AG04449 (cell line): ENCODE measurements around the gene SYT15.

ENCODE experiments used
- CTCF ChIA-PET: fragments of 350-600 bp; formaldehyde crosslinking; extraction: SDS; loops from one replicate; lab custom pipeline; 2021; ENCODE audit warnings: antibody characterized with exemption; lab: Yijun Ruan, JAX
- POLR2A ChIA-PET: fragments of 400-600, 350-600 bp; formaldehyde crosslinking; extraction: SDS; loops from one replicate; lab custom pipeline; 2020; ENCODE audit warnings: antibody characterized with exemption, inconsistent platforms; lab: Yijun Ruan, JAX
- DNase-seq: peaks from one replicate; pipeline ENCODE4 v3.0.0-alpha.2; 2010; ENCODE audit warnings: low read depth, low spot score
- H3K4me3 ChIP-seq: 2 replicates; pipeline ENCODE4 v1.5.1; 2011; ENCODE audit warnings: low read depth, mild to moderate bottlenecking, control low read depth, low read length
- CTCF ChIP-seq: IDR thresholded peaks from one replicate; pipeline ENCODE4 v1.5.1; 2011; ENCODE audit warnings: mild to moderate bottlenecking, moderate library complexity, low read length, control low read depth, inconsistent platforms; ENCODE audit not compliant: insufficient read depth; ENCODE audit errors: missing control alignments

The SYT15 gene

GRCh38 chr10:46557319-46558121 is 21.4 kb upstream of the SYT15 start:
- ChIA-PET CTCF (interaction anchor here (3.9 kb wide), 1 partner anchor 12 kb away, joined by 16 read pairs; no protein-coding TSS in a partner anchor), POLR2A (no interaction called here)
- DNase-seq = no peak
- no peak overlapping the region for H3K4me3 ChIP-seq
- no peak for TF ChIP-seq CTCF

DNA sequence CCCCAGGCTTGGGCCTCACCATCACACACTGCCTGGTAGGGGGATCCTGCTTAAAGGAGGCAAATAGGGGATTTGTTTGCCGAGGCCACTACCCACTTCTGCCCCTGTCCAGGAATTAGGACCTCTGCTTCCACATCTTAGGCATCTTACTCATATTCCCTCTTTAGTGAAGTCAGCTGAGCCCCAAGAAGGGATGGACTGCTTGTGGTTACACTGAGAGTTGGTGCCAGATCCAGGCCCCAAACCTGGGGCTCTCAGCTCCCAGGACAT is 20.9 kb upstream of the SYT15 start:
- no peak for TF ChIP-seq CTCF
- H3K4me3 ChIP-seq = no peak overlapping the region
- POLR2A ChIA-PET = no interaction called here
- DNase-seq = no peak
- CTCF ChIA-PET = interaction anchor here (3.9 kb wide), 1 partner anchor 12 kb away, joined by 16 read pairs; no protein-coding TSS in a partner anchor

- CTCF ChIA-PET = interaction anchor here (1.5 to 3.9 kb wide), 2 partner anchors 13 to 15 kb away, joined by 3 to 16 read pairs; no protein-coding TSS in a partner anchor
- POLR2A ChIA-PET = no interaction called here
Observed at GRCh38 chr10:46558392-46559185, 20.3 kb upstream of the SYT15 start.

GRCh38 chr10:46559231-46559671 is 19.7 kb upstream of the SYT15 start:
- CTCF ChIA-PET = interaction anchor here (1.5 to 3.9 kb wide), 2 partner anchors 14 to 16 kb away, joined by 3 to 16 read pairs; no protein-coding TSS in a partner anchor
- no peak for TF ChIP-seq CTCF
- H3K4me3 ChIP-seq = no peak overlapping the region
- no peak for DNase-seq
- POLR2A ChIA-PET = no interaction called here

More at GRCh38 chr10:46558392-46559185, 20.3 kb upstream of the SYT15 start:
- no peak overlapping the region for H3K4me3 ChIP-seq
- TF ChIP-seq CTCF = no peak
- DNase-seq = no peak

DNA sequence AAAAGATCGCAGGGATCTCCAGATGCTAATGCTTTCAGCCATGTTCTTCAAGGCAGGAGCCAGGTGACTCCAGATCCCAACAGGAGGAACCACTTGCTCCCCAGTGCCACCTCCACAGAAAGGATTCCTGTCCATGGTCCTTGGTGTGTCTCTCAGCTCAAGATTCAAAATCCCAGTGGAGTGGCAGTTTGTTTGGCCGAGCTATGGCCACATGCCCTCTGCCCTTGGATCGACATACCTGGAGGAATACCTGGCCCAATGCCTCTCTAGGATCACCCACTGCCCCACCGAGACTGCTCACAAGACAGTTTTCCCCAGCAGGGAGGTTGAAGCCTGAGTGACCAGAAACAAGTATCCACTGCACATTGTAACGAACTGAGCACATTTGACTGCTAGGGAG is 18.5 kb upstream of the SYT15 start:
- ChIA-PET CTCF (interaction anchor here (1.5 to 3.9 kb wide), 3 partner anchors 15 to 332 kb away, joined by 3 to 16 read pairs (median 5); no protein-coding TSS in a partner anchor), POLR2A (no interaction called here)
- TF ChIP-seq CTCF = no peak
- DNase-seq = no peak
- no peak overlapping the region for H3K4me3 ChIP-seq

DNA sequence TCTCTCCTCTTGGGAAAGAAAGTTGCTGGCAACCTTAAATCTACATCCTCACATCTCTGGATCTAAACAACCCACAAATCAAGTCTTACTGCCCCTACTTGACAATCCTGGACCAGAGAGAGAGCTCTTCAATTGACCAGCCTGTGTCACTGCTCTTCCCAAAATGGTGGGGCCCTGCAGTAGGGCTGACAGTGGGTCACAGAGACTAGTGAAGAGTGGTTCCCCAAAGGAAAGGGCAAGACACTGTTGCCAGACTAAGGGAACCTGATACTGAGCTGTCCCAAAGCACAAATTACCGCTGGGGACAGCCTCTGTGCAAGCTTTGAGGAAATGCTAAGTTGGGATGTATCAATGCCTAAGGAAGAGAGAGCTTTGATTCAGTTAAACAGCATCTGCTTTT is 18.0 kb upstream of the SYT15 start:
- ChIA-PET CTCF (interaction anchor here (1.8 kb wide), 1 partner anchor 333 kb away, joined by 5 read pairs; no protein-coding TSS in a partner anchor), POLR2A (no interaction called here)
- H3K4me3 ChIP-seq = no peak overlapping the region
- no peak for TF ChIP-seq CTCF
- no peak for DNase-seq
